ENCODE results near the gene NTRK2. TPM values are rescaled to one million over a fixed set of nuclear protein-coding genes. Genes with fewer than 3 reads are reported as not detected.

Gene NTRK2
- total RNA-seq, 1 donor from 2014 or later, result 65.0 TPM

DNA sequence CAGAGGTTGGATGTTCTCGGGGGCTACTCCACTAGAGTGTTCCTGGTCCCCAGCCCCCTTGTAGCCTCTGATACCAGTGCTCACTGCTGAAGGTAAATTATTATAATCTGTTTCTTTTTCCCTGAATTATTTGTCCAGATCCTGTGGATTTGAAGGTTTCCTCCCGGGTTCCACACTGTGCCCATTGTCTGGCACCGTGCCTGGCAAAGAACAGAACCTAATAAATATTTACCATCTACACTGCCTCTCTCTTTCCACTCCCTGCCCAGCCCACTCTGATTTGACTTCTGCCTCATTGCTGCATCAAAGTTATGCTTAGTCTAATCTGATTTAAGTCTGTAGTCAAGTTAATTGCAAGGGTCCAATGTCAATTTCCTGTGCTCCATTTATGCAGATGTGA, 322.9 kb downstream of the NTRK2 start:
- no peaks in the 10 kb centered on the region for H3K27me3 Mint-ChIP-seq (ENCODE audit: low read depth)
- peaks cover 46% of the 10 kb centered on the region for H3K4me1 Mint-ChIP-seq
- H3K27ac Mint-ChIP-seq, result no peak overlapping the region
- H3K36me3 Mint-ChIP-seq, result no peaks in the 10 kb centered on the region
- no peak for DNase-seq (ENCODE audit: low spot score in 2 of 2, unreplicated experiment in 2 of 2)
- TF ChIP-seq, protein P1, sequence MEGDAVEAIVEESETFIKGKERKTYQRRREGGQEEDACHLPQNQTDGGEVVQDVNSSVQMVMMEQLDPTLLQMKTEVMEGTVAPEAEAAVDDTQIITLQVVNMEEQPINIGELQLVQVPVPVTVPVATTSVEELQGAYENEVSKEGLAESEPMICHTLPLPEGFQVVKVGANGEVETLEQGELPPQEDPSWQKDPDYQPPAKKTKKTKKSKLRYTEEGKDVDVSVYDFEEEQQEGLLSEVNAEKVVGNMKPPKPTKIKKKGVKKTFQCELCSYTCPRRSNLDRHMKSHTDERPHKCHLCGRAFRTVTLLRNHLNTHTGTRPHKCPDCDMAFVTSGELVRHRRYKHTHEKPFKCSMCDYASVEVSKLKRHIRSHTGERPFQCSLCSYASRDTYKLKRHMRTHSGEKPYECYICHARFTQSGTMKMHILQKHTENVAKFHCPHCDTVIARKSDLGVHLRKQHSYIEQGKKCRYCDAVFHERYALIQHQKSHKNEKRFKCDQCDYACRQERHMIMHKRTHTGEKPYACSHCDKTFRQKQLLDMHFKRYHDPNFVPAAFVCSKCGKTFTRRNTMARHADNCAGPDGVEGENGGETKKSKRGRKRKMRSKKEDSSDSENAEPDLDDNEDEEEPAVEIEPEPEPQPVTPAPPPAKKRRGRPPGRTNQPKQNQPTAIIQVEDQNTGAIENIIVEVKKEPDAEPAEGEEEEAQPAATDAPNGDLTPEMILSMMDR (IDR thresholded peaks at IDR 0.05; ENCODE audit: unreplicated experiment), result no peak
- H3K4me3 Mint-ChIP-seq, result no peak overlapping the region
- H3K9me3 Mint-ChIP-seq, result no peaks in the 10 kb centered on the region

DNA sequence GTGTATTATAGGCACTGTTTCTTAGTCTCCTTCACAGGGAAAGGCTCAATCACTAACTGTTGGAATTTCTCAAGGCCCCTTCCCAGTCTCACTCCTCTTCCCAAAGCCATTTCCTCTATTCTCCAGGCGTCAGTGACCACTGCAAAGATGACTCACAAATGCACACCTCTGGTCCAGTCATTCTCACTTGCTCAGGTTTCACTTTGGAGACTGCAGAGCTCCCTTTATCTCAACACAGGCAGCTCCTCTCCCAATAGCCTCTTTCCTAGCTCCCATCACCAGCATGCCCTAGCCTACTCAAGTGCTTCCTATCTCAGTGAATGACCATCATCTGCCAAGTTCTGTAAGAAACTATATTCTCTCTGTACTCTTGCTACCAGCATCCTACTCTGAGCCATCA, 323.6 kb downstream of the NTRK2 start:
- DNase-seq (ENCODE audit: low spot score in 2 of 2, unreplicated experiment in 2 of 2), result no peak
- no peak overlapping the region for H3K4me3 Mint-ChIP-seq
- peaks cover 53% of the 10 kb centered on the region for H3K4me1 Mint-ChIP-seq
- H3K36me3 Mint-ChIP-seq, result no peaks in the 10 kb centered on the region
- no peak overlapping the region for H3K27ac Mint-ChIP-seq
- TF ChIP-seq, protein P1 (IDR thresholded peaks at IDR 0.05; ENCODE audit: unreplicated experiment), result no peak
- H3K27me3 Mint-ChIP-seq (ENCODE audit: low read depth), result no peaks in the 10 kb centered on the region
- no peaks in the 10 kb centered on the region for H3K9me3 Mint-ChIP-seq

DNA sequence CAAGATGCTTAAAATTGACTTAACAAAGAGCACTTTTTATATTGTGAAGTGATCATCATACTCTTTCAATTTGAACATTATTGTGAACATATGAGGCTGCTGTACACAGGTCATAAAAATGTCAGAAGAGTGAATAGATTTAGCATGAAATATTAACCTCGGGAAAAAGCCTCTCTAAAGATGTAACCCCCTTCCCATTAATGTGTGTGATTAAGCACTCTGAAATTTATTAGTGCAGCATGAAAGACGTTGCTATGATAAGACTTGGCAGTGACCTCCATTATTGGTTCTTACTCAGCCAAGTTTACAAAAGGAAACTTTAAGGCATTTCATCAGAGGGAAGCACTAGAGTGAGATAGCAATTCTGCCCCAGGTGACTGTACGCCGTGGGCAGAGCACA, 326.5 kb downstream of the NTRK2 start:
- H3K4me3 Mint-ChIP-seq, result no peak overlapping the region
- DNase-seq (ENCODE audit: low spot score in 2 of 2, unreplicated experiment in 2 of 2), result no peak
- TF ChIP-seq, protein P1 (IDR thresholded peaks at IDR 0.05; ENCODE audit: unreplicated experiment), result no peak
- peaks cover 15% of the 10 kb centered on the region for H3K9me3 Mint-ChIP-seq
- peak overlapping the region; percentile 80 for H3K27ac Mint-ChIP-seq
- peaks cover 51% of the 10 kb centered on the region for H3K4me1 Mint-ChIP-seq
- H3K36me3 Mint-ChIP-seq, result peaks cover 9% of the 10 kb centered on the region
- H3K27me3 Mint-ChIP-seq (ENCODE audit: low read depth), result no peaks in the 10 kb centered on the region

DNA sequence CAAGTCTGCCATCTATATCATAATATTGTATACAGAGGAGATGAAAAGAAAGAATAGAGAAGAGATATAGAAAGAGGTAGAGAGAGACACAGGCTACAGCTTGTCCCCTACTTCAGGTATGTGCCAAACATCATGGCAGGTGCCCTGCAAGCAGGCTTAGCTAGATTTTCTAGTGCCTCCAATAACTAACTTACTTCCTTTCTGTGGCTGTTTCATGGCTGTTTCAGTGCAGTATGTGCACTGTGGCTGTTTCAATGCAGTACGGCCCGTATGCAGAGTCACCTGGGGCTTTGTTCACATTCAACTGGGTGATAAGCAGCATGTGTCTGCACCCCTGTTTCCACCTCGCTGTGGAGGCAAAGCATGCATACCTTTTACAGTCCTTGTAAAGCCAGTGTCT, 327.2 kb downstream of the NTRK2 start:
- Mint-ChIP-seq H3K4me1 (peaks cover 51% of the 10 kb centered on the region), H3K27ac (peak overlapping the region; percentile 80), H3K36me3 (peaks cover 12% of the 10 kb centered on the region), H3K4me3 (no peak overlapping the region), H3K9me3 (peaks cover 20% of the 10 kb centered on the region), H3K27me3 (ENCODE audit: low read depth) (no peaks in the 10 kb centered on the region)
- no peak for DNase-seq (ENCODE audit: low spot score in 2 of 2, unreplicated experiment in 2 of 2)
- TF ChIP-seq, protein P1 (IDR thresholded peaks at IDR 0.05; ENCODE audit: unreplicated experiment), result no peak

DNA sequence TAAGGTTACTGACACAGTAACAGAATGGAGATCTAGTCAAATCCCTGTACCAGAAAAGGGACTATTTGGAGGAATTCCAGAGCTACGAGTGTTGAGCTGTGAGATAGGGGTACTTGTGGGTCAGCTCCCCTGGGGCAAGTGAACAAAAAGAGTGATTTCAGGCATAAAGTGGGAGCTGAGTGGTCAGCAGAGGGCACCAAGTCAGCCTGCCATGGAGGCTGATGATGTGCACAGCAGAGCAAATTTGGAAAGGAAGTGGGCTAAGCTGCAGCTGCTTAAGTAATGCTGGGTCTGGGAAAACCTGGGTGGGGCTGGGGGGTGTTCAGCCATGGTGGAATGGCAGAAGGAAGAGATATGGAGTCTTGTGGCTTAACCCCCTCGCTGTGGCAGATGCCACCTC, 327.9 kb downstream of the NTRK2 start:
- Mint-ChIP-seq H3K9me3 (peaks cover 20% of the 10 kb centered on the region), H3K36me3 (peaks cover 12% of the 10 kb centered on the region), H3K27ac (no peak overlapping the region), H3K27me3 (ENCODE audit: low read depth) (no peaks in the 10 kb centered on the region), H3K4me1 (peaks cover 51% of the 10 kb centered on the region), H3K4me3 (no peak overlapping the region)
- DNase-seq (ENCODE audit: low spot score in 2 of 2, unreplicated experiment in 2 of 2), result no peak
- TF ChIP-seq, protein P1 (IDR thresholded peaks at IDR 0.05; ENCODE audit: unreplicated experiment), result no peak

DNA sequence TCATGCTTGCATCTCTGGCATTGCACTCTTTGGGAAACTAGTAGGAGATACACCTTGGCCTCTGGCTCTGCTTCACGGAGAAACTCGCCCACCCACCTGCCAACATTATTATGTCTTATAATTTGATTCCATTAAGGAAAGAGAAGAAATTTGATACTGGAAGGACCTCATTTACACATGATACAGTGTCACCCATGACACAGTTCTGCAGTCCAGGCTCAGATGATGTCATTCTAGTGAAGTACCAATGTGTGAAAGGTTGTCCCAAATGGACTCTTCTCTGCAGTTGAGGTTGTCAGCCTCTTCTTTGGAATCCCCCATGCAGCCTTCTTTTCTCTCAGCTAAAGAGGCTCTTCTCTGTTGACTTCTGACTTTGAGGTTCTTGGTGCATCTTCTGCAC, 329.1 kb downstream of the NTRK2 start:
- peaks cover 20% of the 10 kb centered on the region for H3K9me3 Mint-ChIP-seq
- peaks cover 44% of the 10 kb centered on the region for H3K4me1 Mint-ChIP-seq
- TF ChIP-seq, protein P1 (IDR thresholded peaks at IDR 0.05; ENCODE audit: unreplicated experiment), result no peak
- no peaks in the 10 kb centered on the region for H3K27me3 Mint-ChIP-seq (ENCODE audit: low read depth)
- no peak for DNase-seq (ENCODE audit: low spot score in 2 of 2, unreplicated experiment in 2 of 2)
- H3K4me3 Mint-ChIP-seq, result no peak overlapping the region
- no peak overlapping the region for H3K27ac Mint-ChIP-seq
- peaks cover 12% of the 10 kb centered on the region for H3K36me3 Mint-ChIP-seq
